Erythroblast (primary cell): ENCODE measurements around the gene TRAF7.

Experiments used
- GATA1 ChIP-seq: IDR thresholded peaks from 2 replicates; pipeline ENCODE4 v1.6.1; 2011; ENCODE audit warnings: low read depth, mild to moderate bottlenecking, control low read depth, low read length, moderate library complexity
- POLR2A ChIP-seq: IDR thresholded peaks from 2 replicates; pipeline ENCODE4 v1.6.1; 2011; ENCODE audit warnings: mild to moderate bottlenecking, low read length

DNA sequence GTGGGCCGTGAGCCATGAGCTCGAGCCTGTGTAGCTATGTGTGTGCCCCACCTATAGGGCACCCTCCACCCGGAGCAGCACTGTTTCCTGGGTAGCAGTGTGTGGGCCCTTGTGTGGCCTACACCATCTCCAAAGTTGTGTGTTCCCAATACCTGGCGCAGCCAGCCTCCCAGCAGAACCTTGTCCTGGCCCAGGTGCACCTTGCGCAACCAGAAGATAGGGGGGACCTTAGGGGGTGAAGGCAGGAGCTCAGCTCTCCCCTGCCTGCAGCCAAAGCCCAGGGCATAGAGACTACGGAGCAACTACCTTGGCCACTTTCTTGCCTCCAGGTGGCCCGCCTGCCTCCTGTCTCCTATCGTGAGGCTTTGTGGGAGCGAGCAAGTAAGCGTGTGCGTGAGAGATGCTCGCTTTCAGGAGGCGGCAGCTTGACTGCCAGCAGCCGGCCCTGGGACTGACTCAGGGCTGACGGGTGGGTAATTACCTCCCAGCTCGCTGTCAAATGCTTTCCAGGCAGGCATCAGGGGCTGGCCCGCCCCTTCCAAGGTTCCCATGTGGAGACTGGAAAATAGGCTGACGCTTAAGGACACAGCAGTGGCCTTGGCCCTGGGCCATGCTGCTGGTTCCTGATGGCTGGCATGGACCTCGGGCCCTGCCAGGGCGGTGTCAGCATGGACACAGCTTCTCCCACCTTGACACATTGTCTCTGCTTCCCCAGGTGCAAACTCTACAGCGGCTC, 19.0 kb downstream of the TRAF7 start:
- TF ChIP-seq POLR2A (no peak), GATA1 (no peak)
